GM19328 (cell line): Measurements from ENCODE around the gene ST8SIA1.
"Not testable (repeated sequence)": the region's sequence is repeated elsewhere in the genome, so short reads cannot be mapped to it uniquely, and the experiment has no call there.

Source experiments
- ATAC-seq: cut with Tn5 transposase; IDR thresholded peaks from one replicate; pipeline ENCODE4 v1.9.1; 2021; ENCODE audit warnings: mild to moderate bottlenecking, moderate library complexity; ENCODE audit not compliant: unreplicated experiment

ST8SIA1 gene

DNA sequence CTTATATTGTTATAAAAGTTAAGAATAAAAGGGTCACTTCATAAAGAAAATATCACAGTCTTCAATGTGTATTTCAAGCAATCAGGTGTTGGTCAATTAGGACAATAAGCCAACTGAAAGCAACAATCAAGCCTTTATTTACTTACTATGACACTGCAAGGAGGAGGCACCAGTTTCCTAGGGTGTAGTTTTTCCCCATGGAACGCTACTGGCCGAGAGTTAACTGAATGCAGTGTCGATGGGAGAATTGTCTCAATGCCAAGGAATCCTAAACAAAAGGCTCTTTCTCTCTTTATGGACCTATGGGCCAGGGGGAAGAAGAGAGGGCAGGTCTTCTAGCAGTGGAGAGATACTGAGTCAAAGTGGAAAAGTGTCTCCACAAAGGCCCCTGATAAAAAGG is 146.1 kb downstream of the ST8SIA1 start:
- no peak for ATAC-seq

GRCh38 chr12:22180705-22181104 is 153.8 kb downstream of the ST8SIA1 start:
- ATAC-seq = no peak

- ATAC-seq = no peak
Observed at GRCh38 chr12:22173177-22173576, 161.3 kb downstream of the ST8SIA1 start.

DNA sequence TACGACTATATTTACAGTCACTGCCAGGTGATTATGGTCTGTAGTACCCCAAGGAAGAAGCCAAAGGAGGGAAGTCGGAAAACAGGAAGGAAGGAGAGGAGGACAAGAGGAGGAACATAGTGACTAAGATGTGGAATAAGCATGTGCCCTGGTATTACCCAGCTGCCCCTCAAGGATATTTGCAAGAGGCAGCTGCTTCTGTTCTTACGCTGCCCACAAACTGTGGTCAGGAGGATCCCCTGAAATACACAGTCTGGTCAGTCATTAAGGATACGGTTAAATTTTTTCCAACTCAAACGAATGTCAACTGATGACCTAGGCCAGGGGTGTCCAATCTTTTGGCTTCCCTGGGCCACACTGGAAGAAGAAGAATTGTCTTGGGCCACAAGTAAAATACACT is 162.0 kb downstream of the ST8SIA1 start:
- ATAC-seq = no peak

GRCh38 chr12:22169376-22169775 is 165.1 kb downstream of the ST8SIA1 start:
- no peak for ATAC-seq

- ATAC-seq = no peak
Observed at GRCh38 chr12:22164139-22164538, 170.4 kb downstream of the ST8SIA1 start.

GRCh38 chr12:22163594-22163993 is 170.9 kb downstream of the ST8SIA1 start:
- no peak for ATAC-seq

DNA sequence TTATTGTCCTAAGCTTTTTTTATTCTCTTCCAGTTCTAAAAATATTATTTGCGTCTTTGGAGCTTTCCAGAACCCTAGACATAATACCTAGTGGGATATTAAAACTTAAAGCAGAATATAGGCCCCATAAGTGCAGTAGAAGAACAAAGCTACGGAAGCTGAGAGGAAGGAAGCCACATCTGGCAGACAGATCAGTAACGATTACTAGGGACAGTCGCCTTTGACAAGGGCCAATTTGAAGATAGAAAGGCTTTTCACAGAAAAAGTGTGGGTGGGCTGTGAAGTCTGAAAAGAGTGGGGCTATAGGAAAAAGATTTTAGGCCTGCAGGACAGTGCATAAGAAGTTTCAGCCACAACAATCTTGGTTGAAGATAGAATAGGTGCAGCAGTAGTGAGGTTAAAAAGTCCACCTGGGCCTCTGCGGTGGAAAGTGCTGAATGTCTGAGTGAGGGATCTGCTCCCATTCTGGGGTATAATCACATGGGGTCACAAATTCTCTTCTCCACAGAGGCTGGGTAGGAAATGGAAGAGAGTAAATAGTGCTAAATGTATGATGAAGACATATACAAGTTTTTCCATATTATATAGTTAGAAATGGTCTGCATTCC is 174.0 kb downstream of the ST8SIA1 start:
- ATAC-seq = no peak

GRCh38 chr12:22149286-22149685 is 185.2 kb downstream of the ST8SIA1 start:
- not testable (repeated sequence) for ATAC-seq

DNA sequence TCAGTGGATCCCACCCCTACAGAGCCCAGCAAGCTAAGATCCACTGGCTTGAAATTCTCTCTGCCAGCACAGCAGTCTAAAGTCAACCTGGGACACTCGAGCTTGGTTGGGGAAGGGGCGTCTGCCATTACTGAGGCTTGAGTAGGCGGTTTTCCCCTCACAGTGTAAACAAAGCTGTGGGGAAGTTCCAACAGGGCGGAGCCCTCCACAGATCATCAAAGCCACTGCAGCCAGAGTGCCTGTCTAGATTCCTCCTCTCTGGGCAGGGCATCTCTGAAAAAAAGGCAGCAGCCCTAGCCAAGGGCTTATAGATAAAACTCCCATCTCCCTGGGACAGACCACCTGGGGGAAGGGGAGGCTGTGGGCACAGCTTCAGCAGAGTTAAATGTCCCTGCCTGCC is 187.8 kb downstream of the ST8SIA1 start:
- ATAC-seq = not testable (repeated sequence)
